Tibial nerve (tissue), 4 donors: ENCODE data around the gene PIK3R1. TPM values are rescaled to one million over a fixed set of nuclear protein-coding genes. Genes with fewer than 3 reads are reported as not detected.

Experiments
- DNase-seq, 2 donors: peaks; one replicate each; pipeline ENCODE4 v3.0.0-alpha.2; 2019; ENCODE audit warnings: low spot score in 2 of 2
- H3K27ac ChIP-seq, 4 donors: fragments of 200-600 bp; sonication (generic) in 3 of 4; one replicate each; pipeline ENCODE4 v1.5.1; 2017 to 2019; ENCODE audit warnings: mild to moderate bottlenecking in 1 of 4
- H3K27me3 ChIP-seq, 2 donors: fragments of 200-600 bp; sonication (generic) in 1 of 2; one replicate each; pipeline versions ENCODE4 v1.5.1 to v1.6.0; 2017 to 2019
- H3K36me3 ChIP-seq, 3 donors: fragments of 200-600 bp; sonication (generic); one replicate each; pipeline ENCODE4 v1.5.1; 2018 to 2019
- H3K4me1 ChIP-seq, 4 donors: fragments of 200-600 bp; sonication (generic) in 3 of 4; one replicate each; pipeline ENCODE4 v1.5.1; 2017 to 2019
- H3K4me3 ChIP-seq, 4 donors: fragments of 200-600 bp; sonication (generic) in 3 of 4; one replicate each; pipeline ENCODE4 v1.5.1; 2017 to 2019; ENCODE audit warnings: mild to moderate bottlenecking in 1 of 4, moderate library complexity in 1 of 4
- H3K9me3 ChIP-seq, 4 donors: fragments of 200-600 bp; sonication (generic) in 3 of 4; one replicate each; pipeline ENCODE4 v1.5.1; 2017 to 2019
- CTCF ChIP-seq, 5 experiments: fragments of 200-600 bp in 3 of 5; fragments of 450-650 bp in 2 of 5; sonication (generic) in 3 of 5; IDR thresholded peaks; one replicate each; pipeline ENCODE4 v1.5.1; 2016 to 2019; ENCODE audit warnings: antibody characterized with exemption in 5 of 5, mild to moderate bottlenecking in 3 of 5, moderate library complexity in 2 of 5
- EP300 ChIP-seq, 2 donors: sonication (generic); formaldehyde crosslinking; IDR thresholded peaks; one replicate each; pipeline ENCODE4 v1.6.1; 2017; ENCODE audit warnings: antibody characterized with exemption in 2 of 2, mild to moderate bottlenecking in 1 of 2
- POLR2A ChIP-seq, 2 donors: fragments of 450-650 bp; IDR thresholded peaks; one replicate each; pipeline ENCODE4 v1.6.1; 2017; ENCODE audit warnings: antibody characterized with exemption in 2 of 2, mild to moderate bottlenecking in 2 of 2, moderate library complexity in 2 of 2
- WGBS, 2 donors: methylation state at CpG; one replicate each; pipeline ENCODE4 v1.1.5; 2018; 5-methylcytosine and 5-hydroxymethylcytosine counted together
- total RNA-seq, 4 donors: library from RNA; depleted of rRNA; stranded (reverse); fragments of >200 nt; gene quantifications; one replicate each; pipeline ENCODE4 v1.1.0, GENCODE V29; 2016

PIK3R1 gene
- total RNA-seq, 4 donors from 2014 or later = 166 to 621 (median 433) TPM

DNA sequence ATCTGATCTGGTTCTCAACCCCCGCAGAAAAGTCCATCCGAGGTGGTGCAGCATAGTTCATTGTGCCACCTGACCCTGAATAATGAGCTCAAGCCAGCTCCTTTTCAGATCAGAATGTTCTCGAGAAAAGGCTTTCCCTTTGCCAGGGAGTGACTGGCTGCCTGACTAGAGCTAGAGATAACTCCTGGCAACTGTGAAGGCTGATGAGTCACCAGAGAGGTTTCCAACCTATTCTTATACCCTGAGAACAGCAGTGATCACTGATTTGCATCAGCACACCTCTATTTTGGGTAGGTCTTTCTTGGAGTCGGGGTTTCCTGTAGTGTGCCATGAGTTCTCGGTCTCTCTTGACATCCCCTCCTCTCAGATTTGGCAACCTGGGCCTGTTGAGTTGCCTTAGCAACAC lies 127.9 kb downstream of the PIK3R1 start:
- 74 to 79% methylated on average over 5 of the region's 5 CpGs for WGBS, 2 donors
- Histone ChIP-seq H3K9me3 (peaks cover 0 to 5% (median 0%) of the 10 kb centered on the region in 4 donors), H3K4me3 (no peak overlapping the region), H3K36me3 (no peaks in the 10 kb centered on the region), H3K27me3 (no peaks in the 10 kb centered on the region), H3K27ac (peak overlapping the region in 2 of 4 donors; percentile 23 to 30), H3K4me1 (peaks cover 0 to 14% (median 4%) of the 10 kb centered on the region in 4 donors)
- TF ChIP-seq EP300 (IDR thresholded peaks at IDR 0.05) = no peak
- TF ChIP-seq POLR2A (IDR thresholded peaks at IDR 0.05) = no peak
- no peak for TF ChIP-seq CTCF (IDR thresholded peaks at IDR 0.05)
- DNase-seq = peak in 1 of 2 donors; percentile 60

DNA sequence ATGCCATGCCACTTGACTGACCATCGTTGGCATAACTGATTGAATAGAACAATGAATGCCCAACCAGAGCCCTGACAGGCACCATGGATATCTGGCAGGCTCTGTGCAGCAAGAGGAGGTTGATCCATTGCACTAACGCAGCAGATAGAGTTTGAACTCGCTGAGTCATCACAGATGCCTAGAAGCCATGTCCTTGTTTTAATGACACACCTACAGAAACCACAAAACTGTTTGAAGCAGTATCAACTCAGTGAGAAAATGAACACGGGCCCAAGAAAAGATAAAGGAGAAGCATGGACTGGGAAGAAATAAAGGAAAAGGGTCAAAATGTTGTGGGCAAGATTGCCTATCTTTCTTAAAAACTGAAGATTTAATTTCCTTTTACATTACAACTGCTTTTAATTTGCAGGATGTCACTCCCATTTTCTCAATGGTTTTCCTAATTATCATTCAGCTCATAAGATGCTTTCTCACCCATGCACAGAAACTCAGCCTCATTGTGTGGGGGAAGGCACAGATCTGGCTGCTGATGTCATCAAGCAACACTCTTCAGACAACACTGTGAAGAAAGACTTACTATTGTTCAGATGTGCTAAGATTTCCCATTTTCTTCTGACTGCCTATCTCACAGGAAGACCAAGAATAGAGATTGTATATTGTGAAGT lies 129.0 kb downstream of the PIK3R1 start:
- WGBS, 2 donors = 62 to 63% methylated on average over 4 of the region's 4 CpGs
- peaks cover 0 to 14% (median 4%) of the 10 kb centered on the region in 4 donors for H3K4me1 ChIP-seq
- TF ChIP-seq CTCF (IDR thresholded peaks at IDR 0.05) (no peak), EP300 (IDR thresholded peaks at IDR 0.05) (no peak), POLR2A (IDR thresholded peaks at IDR 0.05) (no peak)

GRCh38 chr5:68345171-68345570 lies 129.6 kb downstream of the PIK3R1 start:
- Histone ChIP-seq H3K27me3 (no peaks in the 10 kb centered on the region), H3K4me3 (no peak overlapping the region), H3K9me3 (peaks cover 0 to 7% (median 0%) of the 10 kb centered on the region in 4 donors), H3K4me1 (peaks cover 0 to 14% (median 4%) of the 10 kb centered on the region in 4 donors), H3K27ac (peak overlapping the region in 1 of 4 donors; percentile 40), H3K36me3 (no peaks in the 10 kb centered on the region)
- DNase-seq = no peak
- WGBS, 2 donors = 88 to 89% methylated on average over 3 of the region's 3 CpGs
- TF ChIP-seq CTCF (IDR thresholded peaks at IDR 0.05) = no peak
- no peak for TF ChIP-seq EP300 (IDR thresholded peaks at IDR 0.05)
- TF ChIP-seq POLR2A (IDR thresholded peaks at IDR 0.05) = no peak

More for the DNA sequence above, 129.0 kb downstream of the PIK3R1 start:
- Histone ChIP-seq H3K27me3 (no peaks in the 10 kb centered on the region), H3K9me3 (peaks cover 0 to 7% (median 0%) of the 10 kb centered on the region in 4 donors), H3K4me3 (no peak overlapping the region), H3K27ac (peak overlapping the region in 1 of 4 donors; percentile 40), H3K36me3 (no peaks in the 10 kb centered on the region)
- DNase-seq = no peak

DNA sequence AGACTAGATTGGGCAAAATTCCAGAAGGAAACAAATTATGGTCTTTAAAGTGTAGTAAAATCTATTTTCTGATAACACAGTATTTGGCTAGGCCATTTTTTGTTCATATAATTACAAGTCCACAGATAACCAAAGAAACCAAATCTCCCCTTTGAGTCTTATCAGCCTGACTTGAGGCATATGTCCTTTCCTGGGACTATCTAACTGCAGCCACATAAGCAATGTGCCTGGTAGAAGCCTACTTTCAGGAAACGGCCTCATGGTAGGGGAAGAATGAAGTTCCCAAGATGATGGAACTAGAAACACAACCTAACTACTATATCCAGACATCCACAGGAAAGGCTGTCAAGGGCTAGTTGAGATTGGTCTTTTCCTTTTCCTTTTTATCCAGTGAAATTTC lies 130.0 kb downstream of the PIK3R1 start:
- Histone ChIP-seq H3K27ac (no peak overlapping the region), H3K9me3 (peaks cover 0 to 7% (median 0%) of the 10 kb centered on the region in 4 donors), H3K4me3 (no peak overlapping the region), H3K27me3 (no peaks in the 10 kb centered on the region), H3K36me3 (no peaks in the 10 kb centered on the region), H3K4me1 (peaks cover 0 to 14% (median 4%) of the 10 kb centered on the region in 4 donors)
- no peak for DNase-seq
- WGBS, 2 donors = 82 to 91% methylated on average over 1 of the region's 1 CpG
- TF ChIP-seq POLR2A (IDR thresholded peaks at IDR 0.05) (no peak), EP300 (IDR thresholded peaks at IDR 0.05) (no peak), CTCF (IDR thresholded peaks at IDR 0.05) (no peak)

- Histone ChIP-seq H3K4me1 (peaks cover 0 to 14% (median 4%) of the 10 kb centered on the region in 4 donors), H3K9me3 (peaks cover 0 to 7% (median 0%) of the 10 kb centered on the region in 4 donors), H3K36me3 (no peaks in the 10 kb centered on the region), H3K4me3 (no peak overlapping the region), H3K27ac (no peak overlapping the region), H3K27me3 (no peaks in the 10 kb centered on the region)
- DNase-seq = no peak
- no peak for TF ChIP-seq CTCF (IDR thresholded peaks at IDR 0.05)
- TF ChIP-seq EP300 (IDR thresholded peaks at IDR 0.05) = no peak
- TF ChIP-seq POLR2A (IDR thresholded peaks at IDR 0.05) = no peak
- WGBS, 2 donors = 66 to 71% methylated on average over 2 of the region's 2 CpGs
Observed at GRCh38 chr5:68347536-68347935, 132.0 kb downstream of the PIK3R1 start.
